Lung (tissue), 12 donors: ENCODE measurements around the gene TMEM8B. TPM values are rescaled to one million over a fixed set of nuclear protein-coding genes. Genes with fewer than 3 reads are reported as not detected.

Experiments used
- ATAC-seq: fragments of 200-7000 bp; cut with Tn5 transposase; one replicate; pipeline ENCODE4 v1.9.1; 2020; ENCODE audit warnings: moderate number of reproducible peaks; ENCODE audit not compliant: insufficient read depth, low FRiP score
- DNase-seq, 3 donors: peaks; one replicate each; pipeline ENCODE4 v3.0.0-alpha.2; 2013 to 2017
- H3K27ac ChIP-seq, 2 donors: one replicate each; pipeline ENCODE4 v1.5.1; 2013; ENCODE audit warnings: mild to moderate bottlenecking in 2 of 2, moderate library complexity in 2 of 2, control low read depth in 1 of 2, inconsistent platforms in 1 of 2, low read depth in 1 of 2, low read length in 1 of 2
- H3K27me3 ChIP-seq, 3 donors: one replicate each; pipeline ENCODE4 v1.5.1; 2013; ENCODE audit warnings: low read length in 2 of 3; ENCODE audit not compliant: control insufficient read depth in 3 of 3, insufficient read depth in 3 of 3
- H3K36me3 ChIP-seq, 4 donors: one replicate each; pipeline ENCODE4 v1.5.1; 2013; ENCODE audit warnings: low read length in 4 of 4, mild to moderate bottlenecking in 1 of 4, moderate library complexity in 1 of 4; ENCODE audit not compliant: control insufficient read depth in 4 of 4, insufficient read depth in 4 of 4
- H3K4me1 ChIP-seq, 5 donors: one replicate each; pipeline ENCODE4 v1.5.1; 2013; ENCODE audit warnings: low read length in 5 of 5, mild to moderate bottlenecking in 2 of 5, moderate library complexity in 1 of 5; ENCODE audit not compliant: control insufficient read depth in 5 of 5, insufficient read depth in 5 of 5
- H3K4me3 ChIP-seq: one replicate; pipeline ENCODE4 v1.5.1; 2013; ENCODE audit warnings: mild to moderate bottlenecking, control low read depth, moderate library complexity
- H3K9ac ChIP-seq, 2 donors: one replicate each; pipeline ENCODE4 v1.5.1; 2013; ENCODE audit warnings: low read length in 2 of 2, control low read depth in 1 of 2; ENCODE audit not compliant: insufficient read depth in 1 of 2
- H3K9me3 ChIP-seq, 4 donors: one replicate each; pipeline ENCODE4 v1.5.1; 2013; ENCODE audit warnings: low read length in 3 of 4, mild to moderate bottlenecking in 1 of 4, moderate library complexity in 1 of 4; ENCODE audit not compliant: control insufficient read depth in 4 of 4, insufficient read depth in 3 of 4
- WGBS, 2 donors: extraction: QIAGEN DNeasy Blood & Tissue Kit; methylation state at CpG; one replicate each; pipeline ENCODE4 v1.1.7; 2013; 5-methylcytosine and 5-hydroxymethylcytosine counted together
- polyA plus RNA-seq, 2 donors: library from polyadenylated mRNA; stranded (reverse); fragments of 200-250 nt; gene quantifications; one replicate each; pipeline ENCODE4 v1.2.1, GENCODE V29; 2013
- total RNA-seq, 2 donors: library from RNA; depleted of rRNA in 1 of 2; stranded (reverse); fragments of >200 nt in 1 of 2; gene quantifications; one replicate each; pipeline ENCODE4 v1.2.1, GENCODE V29; 2014 to 2021
- TF ChIP-seq, protein P1 (sequence below): IDR thresholded peaks from 2 replicates; pipeline ENCODE4 v1.5.1; 2012; ENCODE audit warnings: mild to moderate bottlenecking; ENCODE audit errors: control extremely low read depth, extremely low read depth
- donor health status: control.
- donor health status: control.
- donor health status: Bipolar disorder and iron deficiency.
- donor health status: healthy.
- donor health status: DM: yes; HTN: yes; CAD: no.

Gene TMEM8B
- total and polyA plus RNA-seq, 4 donors = 6.3 to 13.1 (median 9.1) TPM

- Histone ChIP-seq H3K36me3 (peaks cover 0 to 5% (median 0%) of the 10 kb centered on the region in 4 donors), H3K4me3 (peak overlapping the region; percentile 88), H3K4me1 (peaks cover 0 to 21% (median 9%) of the 10 kb centered on the region in 5 donors), H3K9me3 (no peaks in the 10 kb centered on the region), H3K27me3 (no peaks in the 10 kb centered on the region), H3K9ac (peak overlapping the region; percentile 20 to 51), H3K27ac (peak overlapping the region; percentile 92 to 98)
- TF ChIP-seq, protein P1, sequence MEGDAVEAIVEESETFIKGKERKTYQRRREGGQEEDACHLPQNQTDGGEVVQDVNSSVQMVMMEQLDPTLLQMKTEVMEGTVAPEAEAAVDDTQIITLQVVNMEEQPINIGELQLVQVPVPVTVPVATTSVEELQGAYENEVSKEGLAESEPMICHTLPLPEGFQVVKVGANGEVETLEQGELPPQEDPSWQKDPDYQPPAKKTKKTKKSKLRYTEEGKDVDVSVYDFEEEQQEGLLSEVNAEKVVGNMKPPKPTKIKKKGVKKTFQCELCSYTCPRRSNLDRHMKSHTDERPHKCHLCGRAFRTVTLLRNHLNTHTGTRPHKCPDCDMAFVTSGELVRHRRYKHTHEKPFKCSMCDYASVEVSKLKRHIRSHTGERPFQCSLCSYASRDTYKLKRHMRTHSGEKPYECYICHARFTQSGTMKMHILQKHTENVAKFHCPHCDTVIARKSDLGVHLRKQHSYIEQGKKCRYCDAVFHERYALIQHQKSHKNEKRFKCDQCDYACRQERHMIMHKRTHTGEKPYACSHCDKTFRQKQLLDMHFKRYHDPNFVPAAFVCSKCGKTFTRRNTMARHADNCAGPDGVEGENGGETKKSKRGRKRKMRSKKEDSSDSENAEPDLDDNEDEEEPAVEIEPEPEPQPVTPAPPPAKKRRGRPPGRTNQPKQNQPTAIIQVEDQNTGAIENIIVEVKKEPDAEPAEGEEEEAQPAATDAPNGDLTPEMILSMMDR = no peak
- WGBS, 2 donors = 7 to 10% methylated on average over 29 of the region's 29 CpGs
- peak; percentile 9 for ATAC-seq
- peak; percentile 72 to 77 (median 74) for DNase-seq
Observed at GRCh38 chr9:35814106-35814840, 14.8 kb upstream of the TMEM8B start.

DNA sequence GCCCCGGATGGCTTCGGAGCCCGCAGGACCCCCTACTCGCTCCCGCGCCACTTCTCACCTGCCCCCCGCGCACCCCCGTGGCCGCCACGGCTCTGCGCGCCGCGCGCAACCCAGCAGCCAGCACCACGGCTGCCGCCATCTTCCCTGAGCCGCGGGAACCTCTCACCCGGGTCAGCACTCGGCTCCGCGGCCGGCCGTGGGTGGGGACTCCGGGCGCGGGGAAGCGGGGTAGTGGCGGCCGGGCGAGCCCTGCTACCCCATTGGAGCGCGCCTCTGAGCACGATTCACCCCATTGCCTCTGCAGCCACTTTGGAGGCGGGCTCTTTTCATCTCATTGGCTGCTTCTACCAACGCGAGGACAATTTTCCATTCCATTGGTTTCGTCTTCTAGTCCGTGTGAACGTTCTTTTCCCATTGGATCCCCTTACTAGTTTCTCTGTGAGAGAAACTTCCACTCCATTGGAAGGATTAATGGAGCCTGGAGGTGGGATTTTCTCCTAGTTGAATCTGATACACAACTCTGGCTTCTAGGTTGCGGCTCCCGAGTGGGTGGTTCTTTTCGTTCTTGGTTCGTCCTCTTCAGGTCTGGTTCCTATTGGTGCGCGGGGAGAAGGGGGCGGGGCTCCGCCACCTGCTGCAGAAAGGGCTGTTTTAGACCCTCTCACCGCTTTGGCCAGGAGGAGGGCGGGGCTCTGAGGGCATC is 14.0 kb upstream of the TMEM8B start, which contains the start of gene HINT2:
Gene HINT2 (minus strand): TSS at position 202 of the 703 bp plus-strand sequence. CDS start 63 bp downstream, at position 139.
- Histone ChIP-seq H3K36me3 (peaks cover 0 to 1% (median 0%) of the 10 kb centered on the region in 4 donors), H3K4me3 (peak within 1 kb of the TSS; percentile 88), H3K27me3 (no peaks in the 10 kb centered on the region), H3K27ac (peak within 1 kb of the TSS; percentile 92 to 98), H3K9ac (peak within 1 kb of the TSS; percentile 20 to 51), H3K4me1 (peaks cover 0 to 21% (median 9%) of the 10 kb centered on the region in 5 donors), H3K9me3 (no peaks in the 10 kb centered on the region)
- DNase-seq = peak; percentile 95 to 99 (median 99)
- TF ChIP-seq, protein P1 = no peak
- 0 to 1% methylated on average over 51 to 52 of the region's 52 CpGs for WGBS, 2 donors
- ATAC-seq = peak; percentile 95

GRCh38 chr9:35816708-35817107 is 12.3 kb upstream of the TMEM8B start:
- no peak overlapping the region for H3K9ac ChIP-seq
- no peaks in the 10 kb centered on the region for H3K27me3 ChIP-seq
- 85 to 92% methylated on average over 1 of the region's 1 CpG for WGBS, 2 donors
- H3K36me3 ChIP-seq = no peaks in the 10 kb centered on the region
- H3K9me3 ChIP-seq = no peaks in the 10 kb centered on the region
- TF ChIP-seq, protein P1 = no peak
- no peak overlapping the region for H3K4me3 ChIP-seq
- peaks cover 0 to 16% (median 8%) of the 10 kb centered on the region in 5 donors for H3K4me1 ChIP-seq
- no peak overlapping the region for H3K27ac ChIP-seq
- no peak for DNase-seq
- no peak for ATAC-seq
